Right ventricle myocardium superior (tissue), 1 donor: ENCODE data around the gene PTPRG. TPM values are rescaled to one million over a fixed set of nuclear protein-coding genes. Genes with fewer than 3 reads are reported as not detected.
A peak's percentile ranks its signal among the peaks of the same experiment; 100 is the strongest.

ENCODE experiments used
- ATAC-seq: fragments of 200-7000 bp; cut with Tn5 transposase; one replicate; pipeline ENCODE4 v1.9.1; 2020; ENCODE audit warnings: mild to moderate bottlenecking; ENCODE audit not compliant: poor library complexity
- DNase-seq: peaks from one replicate; pipeline ENCODE4 v3.0.0-alpha.2; 2020
- intact Hi-C: fragments of 100-400 bp; cut with DNase I; formaldehyde crosslinking; loops from one replicate; pipeline ENCODE4 v1.11.2; 2022
- total RNA-seq: library from RNA; stranded (reverse); fragmentation: NEBNext Ultra II Directional; extraction: Animal tissue kit (Norgen Biotek cat#: 25700); gene quantifications from one replicate; pipeline ENCODE4 v1.2.1, GENCODE V29; 2021
- donor health status: DM: no; HTN: yes; CAD: no; lungs with severe emphysema.

PTPRG gene
- total RNA-seq, 1 donor from 2014 or later = 29.7 TPM

GRCh38 chr3:62168356-62168755 lies 607.0 kb downstream of the PTPRG start:
- intact Hi-C loops = no loop called here
- no peak for ATAC-seq
- no peak for DNase-seq

GRCh38 chr3:62169906-62170660 lies 608.7 kb downstream of the PTPRG start:
- DNase-seq (no peak), ATAC-seq (no peak)
- intact Hi-C loops = no loop called here

- intact Hi-C loops = no loop called here
- ATAC-seq = no peak
- DNase-seq = no peak
These were observed 610.4 kb downstream of the PTPRG start for GRCh38 chr3:62171789-62172188.

GRCh38 chr3:62172199-62172598 lies 610.8 kb downstream of the PTPRG start:
- DNase-seq = no peak
- intact Hi-C loops = no loop called here
- no peak for ATAC-seq

GRCh38 chr3:62173939-62174515 lies 612.7 kb downstream of the PTPRG start:
- DNase-seq (no peak), ATAC-seq (no peak)
- intact Hi-C loops = no loop called here

- intact Hi-C loops = no loop called here
- ATAC-seq (no peak), DNase-seq (no peak)
These were observed 613.8 kb downstream of the PTPRG start for GRCh38 chr3:62175161-62175560.

GRCh38 chr3:62178032-62178431 lies 616.7 kb downstream of the PTPRG start:
- intact Hi-C loops = no loop called here
- ATAC-seq (no peak), DNase-seq (no peak)

GRCh38 chr3:62178739-62179600 lies 617.6 kb downstream of the PTPRG start:
- DNase-seq = no peak
- intact Hi-C loops = no loop called here
- peak; percentile 20 for ATAC-seq

- intact Hi-C loops = loop anchor here (10.0 kb wide), 1 partner anchor 246 kb away; no protein-coding TSS in a partner anchor
- no peak for DNase-seq
- ATAC-seq = no peak
These were observed 619.1 kb downstream of the PTPRG start for GRCh38 chr3:62180514-62180913.

GRCh38 chr3:62183087-62183486 lies 621.7 kb downstream of the PTPRG start:
- no peak for ATAC-seq
- intact Hi-C loops = loop anchor here (10.0 kb wide), 1 partner anchor 248 kb away; no protein-coding TSS in a partner anchor
- peak; percentile 56 for DNase-seq

GRCh38 chr3:62183969-62184368 lies 622.6 kb downstream of the PTPRG start:
- intact Hi-C loops = loop anchor here (10.0 kb wide), 1 partner anchor 249 kb away; no protein-coding TSS in a partner anchor
- DNase-seq (no peak), ATAC-seq (no peak)

GRCh38 chr3:62184559-62184958 lies 623.2 kb downstream of the PTPRG start:
- no peak for DNase-seq
- no peak for ATAC-seq
- intact Hi-C loops = loop anchor here (10.0 kb wide), 1 partner anchor 250 kb away; no protein-coding TSS in a partner anchor

GRCh38 chr3:62187022-62187431 lies 625.7 kb downstream of the PTPRG start:
- intact Hi-C loops = loop anchor here (5.0 to 10.0 kb wide), 3 partner anchors 252 to 625 kb away; partner anchors contain the start of gene PTPRG
- ATAC-seq = peak; percentile 72
- DNase-seq = peak; percentile 46

- peak; percentile 84 for DNase-seq
- intact Hi-C loops = loop anchor here (5.0 to 10.0 kb wide), 3 partner anchors 254 to 627 kb away; partner anchors contain the start of gene PTPRG
- ATAC-seq = peak; percentile 73
These were observed 627.5 kb downstream of the PTPRG start for GRCh38 chr3:62188681-62189375.

GRCh38 chr3:62189376-62189698 lies 628.0 kb downstream of the PTPRG start:
- intact Hi-C loops = loop anchor here (5.0 to 10.0 kb wide), 3 partner anchors 255 to 627 kb away; partner anchors contain the start of gene PTPRG
- no peak for DNase-seq
- ATAC-seq = no peak

- intact Hi-C loops = no loop called here
- ATAC-seq (no peak), DNase-seq (no peak)
These were observed 631.5 kb downstream of the PTPRG start for GRCh38 chr3:62192891-62193290.

GRCh38 chr3:62193586-62194345 lies 632.4 kb downstream of the PTPRG start:
- DNase-seq (no peak), ATAC-seq (no peak)
- intact Hi-C loops = no loop called here
